Stimulated activated CD4-positive, alpha-beta T cell treated with anti-CD3 and anti-CD28 coated beads, Interleukin-1b, Interleukin-23, amount 100 ng/mL, for 24 hours (primary cell): ENCODE results near the gene DCX.

Experiments
- DNase-seq, 4 experiments: peaks; one replicate each; pipeline ENCODE4 v3.0.0-alpha.2; 2020; ENCODE audit warnings: low read depth in 4 of 4, low spot score in 1 of 4

Gene DCX

GRCh38 chrX:111411983-111412382, at the start of gene DCX:
DCX (minus strand) TSS chrX:111412192; CDS start chrX:111410398, 1,794 bp downstream.
- no peak for DNase-seq

- DNase-seq, result no peak
Measured at GRCh38 chrX:111460607-111461006, 48.6 kb upstream of the DCX start.

GRCh38 chrX:111447298-111447697, 35.3 kb upstream of the DCX start:
- DNase-seq, result no peak

GRCh38 chrX:111445485-111445884, 33.5 kb upstream of the DCX start:
- no peak for DNase-seq

- DNase-seq, result no peak
Measured at GRCh38 chrX:111444881-111445280, 32.9 kb upstream of the DCX start.

GRCh38 chrX:111443946-111444345, 32.0 kb upstream of the DCX start:
- no peak for DNase-seq

GRCh38 chrX:111442791-111443190, 30.8 kb upstream of the DCX start:
- DNase-seq, result no peak

GRCh38 chrX:111435469-111435868, 23.5 kb upstream of the DCX start:
- no peak for DNase-seq

- no peak for DNase-seq
Measured at GRCh38 chrX:111431001-111431400, 19.0 kb upstream of the DCX start.

- DNase-seq, result no peak
Measured at GRCh38 chrX:111411557-111411956, 435 bp downstream of the DCX start.

GRCh38 chrX:111410590-111411078, 1.4 kb downstream of the DCX start:
- no peak for DNase-seq

GRCh38 chrX:111409326-111409725, 2.7 kb downstream of the DCX start:
- no peak for DNase-seq

- DNase-seq, result no peak
Measured at GRCh38 chrX:111407948-111408347, 4.0 kb downstream of the DCX start.

GRCh38 chrX:111402344-111402743, 9.6 kb downstream of the DCX start:
- DNase-seq, result no peak

GRCh38 chrX:111395149-111395548, 16.8 kb downstream of the DCX start:
- no peak for DNase-seq

GRCh38 chrX:111394569-111394968, 17.4 kb downstream of the DCX start:
- no peak for DNase-seq

- no peak for DNase-seq
Measured at GRCh38 chrX:111387470-111388070, 24.4 kb downstream of the DCX start.

- DNase-seq, result no peak
Measured at GRCh38 chrX:111386615-111387233, 25.3 kb downstream of the DCX start.

- no peak for DNase-seq
Measured at GRCh38 chrX:111386077-111386476, 25.9 kb downstream of the DCX start.

- DNase-seq, result no peak
Measured at GRCh38 chrX:111382277-111382676, 29.7 kb downstream of the DCX start.

- no peak for DNase-seq
Measured at GRCh38 chrX:111376897-111377578, 35.0 kb downstream of the DCX start.

GRCh38 chrX:111376486-111376885, 35.5 kb downstream of the DCX start:
- DNase-seq, result no peak
